HL-60 (cell line): Measurements from ENCODE around the gene LRMDA.

Source experiments
- DNase-seq, 2 experiments: peaks; one replicate each; pipeline ENCODE4 v3.0.0-alpha.2; 2010 to 2020; ENCODE audit warnings: low read depth in 1 of 2, low spot score in 1 of 2
- H3K27ac ChIP-seq: fragments of 250-450 bp; sonication (Bioruptor Pico); replicated peaks from 2 replicates; pipeline ENCODE4 v1.5.1; 2020; ENCODE audit warnings: mild to moderate bottlenecking, moderate library complexity
- H3K27me3 ChIP-seq: fragments of 250-450 bp; sonication (Bioruptor Pico); 2 replicates; pipeline ENCODE4 v1.5.1; 2021; ENCODE audit warnings: mild to moderate bottlenecking, moderate library complexity; ENCODE audit not compliant: insufficient read depth, poor library complexity, severe bottlenecking
- H3K4me3 ChIP-seq: replicated peaks from 2 replicates; pipeline ENCODE4 v1.5.1; 2011; ENCODE audit warnings: mild to moderate bottlenecking, control low read depth, low read length; ENCODE audit not compliant: insufficient read depth
- GABPA ChIP-seq: IDR thresholded peaks from 2 replicates; pipeline ENCODE4 v1.6.1; 2012; ENCODE audit warnings: low read depth
- POLR2AphosphoS5 ChIP-seq: IDR thresholded peaks from 2 replicates; pipeline ENCODE4 v1.6.1; 2012; ENCODE audit warnings: low read depth
- SPI1 ChIP-seq: IDR thresholded peaks from 2 replicates; pipeline ENCODE4 v1.6.1; 2012; ENCODE audit warnings: low read depth, mild to moderate bottlenecking, borderline replicate concordance
- TF ChIP-seq, protein P1 (sequence below): IDR thresholded peaks from one replicate; pipeline ENCODE4 v1.5.1; 2011; ENCODE audit warnings: low read length, control low read depth, inconsistent platforms; ENCODE audit not compliant: insufficient read depth
- TF ChIP-seq, protein P2 (sequence below): IDR thresholded peaks from 2 replicates; pipeline ENCODE4 v1.6.1; 2012; ENCODE audit warnings: low read depth; ENCODE audit not compliant: insufficient replicate concordance

LRMDA gene

GRCh38 chr10:76395251-76395650 is 963.8 kb downstream of the LRMDA start:
- Histone ChIP-seq H3K27me3 (no peaks in the 10 kb centered on the region), H3K27ac (no peak overlapping the region), H3K4me3 (no peak overlapping the region)
- TF ChIP-seq GABPA (no peak), POLR2AphosphoS5 (no peak), SPI1 (no peak)
- TF ChIP-seq, protein P1, sequence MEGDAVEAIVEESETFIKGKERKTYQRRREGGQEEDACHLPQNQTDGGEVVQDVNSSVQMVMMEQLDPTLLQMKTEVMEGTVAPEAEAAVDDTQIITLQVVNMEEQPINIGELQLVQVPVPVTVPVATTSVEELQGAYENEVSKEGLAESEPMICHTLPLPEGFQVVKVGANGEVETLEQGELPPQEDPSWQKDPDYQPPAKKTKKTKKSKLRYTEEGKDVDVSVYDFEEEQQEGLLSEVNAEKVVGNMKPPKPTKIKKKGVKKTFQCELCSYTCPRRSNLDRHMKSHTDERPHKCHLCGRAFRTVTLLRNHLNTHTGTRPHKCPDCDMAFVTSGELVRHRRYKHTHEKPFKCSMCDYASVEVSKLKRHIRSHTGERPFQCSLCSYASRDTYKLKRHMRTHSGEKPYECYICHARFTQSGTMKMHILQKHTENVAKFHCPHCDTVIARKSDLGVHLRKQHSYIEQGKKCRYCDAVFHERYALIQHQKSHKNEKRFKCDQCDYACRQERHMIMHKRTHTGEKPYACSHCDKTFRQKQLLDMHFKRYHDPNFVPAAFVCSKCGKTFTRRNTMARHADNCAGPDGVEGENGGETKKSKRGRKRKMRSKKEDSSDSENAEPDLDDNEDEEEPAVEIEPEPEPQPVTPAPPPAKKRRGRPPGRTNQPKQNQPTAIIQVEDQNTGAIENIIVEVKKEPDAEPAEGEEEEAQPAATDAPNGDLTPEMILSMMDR: no peak
- TF ChIP-seq, protein P2, sequence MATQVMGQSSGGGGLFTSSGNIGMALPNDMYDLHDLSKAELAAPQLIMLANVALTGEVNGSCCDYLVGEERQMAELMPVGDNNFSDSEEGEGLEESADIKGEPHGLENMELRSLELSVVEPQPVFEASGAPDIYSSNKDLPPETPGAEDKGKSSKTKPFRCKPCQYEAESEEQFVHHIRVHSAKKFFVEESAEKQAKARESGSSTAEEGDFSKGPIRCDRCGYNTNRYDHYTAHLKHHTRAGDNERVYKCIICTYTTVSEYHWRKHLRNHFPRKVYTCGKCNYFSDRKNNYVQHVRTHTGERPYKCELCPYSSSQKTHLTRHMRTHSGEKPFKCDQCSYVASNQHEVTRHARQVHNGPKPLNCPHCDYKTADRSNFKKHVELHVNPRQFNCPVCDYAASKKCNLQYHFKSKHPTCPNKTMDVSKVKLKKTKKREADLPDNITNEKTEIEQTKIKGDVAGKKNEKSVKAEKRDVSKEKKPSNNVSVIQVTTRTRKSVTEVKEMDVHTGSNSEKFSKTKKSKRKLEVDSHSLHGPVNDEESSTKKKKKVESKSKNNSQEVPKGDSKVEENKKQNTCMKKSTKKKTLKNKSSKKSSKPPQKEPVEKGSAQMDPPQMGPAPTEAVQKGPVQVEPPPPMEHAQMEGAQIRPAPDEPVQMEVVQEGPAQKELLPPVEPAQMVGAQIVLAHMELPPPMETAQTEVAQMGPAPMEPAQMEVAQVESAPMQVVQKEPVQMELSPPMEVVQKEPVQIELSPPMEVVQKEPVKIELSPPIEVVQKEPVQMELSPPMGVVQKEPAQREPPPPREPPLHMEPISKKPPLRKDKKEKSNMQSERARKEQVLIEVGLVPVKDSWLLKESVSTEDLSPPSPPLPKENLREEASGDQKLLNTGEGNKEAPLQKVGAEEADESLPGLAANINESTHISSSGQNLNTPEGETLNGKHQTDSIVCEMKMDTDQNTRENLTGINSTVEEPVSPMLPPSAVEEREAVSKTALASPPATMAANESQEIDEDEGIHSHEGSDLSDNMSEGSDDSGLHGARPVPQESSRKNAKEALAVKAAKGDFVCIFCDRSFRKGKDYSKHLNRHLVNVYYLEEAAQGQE: no peak
- no peak for DNase-seq

DNA sequence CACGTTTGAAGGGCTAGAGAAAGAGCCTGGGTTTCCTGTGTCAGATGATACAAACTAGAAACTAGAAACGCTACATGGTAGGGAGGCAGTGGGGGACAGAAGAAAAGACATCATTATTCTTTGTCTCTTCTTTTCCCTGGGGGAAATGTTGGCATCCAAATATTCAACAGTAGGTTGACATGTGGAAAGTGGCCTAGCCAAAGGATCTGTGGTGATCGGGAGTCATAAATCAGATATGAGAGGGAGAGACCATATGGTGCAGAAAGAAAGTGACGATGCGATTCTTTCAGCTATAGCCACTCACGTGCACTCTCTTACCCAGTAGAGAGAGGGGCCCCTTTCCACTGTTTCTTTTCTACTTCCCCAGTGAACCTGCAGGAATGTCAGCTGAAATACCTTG is 964.7 kb downstream of the LRMDA start:
- TF ChIP-seq GABPA (no peak), POLR2AphosphoS5 (no peak), SPI1 (no peak)
- TF ChIP-seq, protein P2: no peak
- TF ChIP-seq, protein P1: no peak
- no peak for DNase-seq
- Histone ChIP-seq H3K27ac (no peak overlapping the region), H3K4me3 (no peak overlapping the region), H3K27me3 (no peaks in the 10 kb centered on the region)

- DNase-seq: no peak
- H3K27me3 ChIP-seq: no peaks in the 10 kb centered on the region
- TF ChIP-seq SPI1: no peak
- TF ChIP-seq GABPA: no peak
- no peak for TF ChIP-seq POLR2AphosphoS5
- TF ChIP-seq, protein P2: no peak
- TF ChIP-seq, protein P1: no peak
- no peak overlapping the region for H3K27ac ChIP-seq
- H3K4me3 ChIP-seq: no peak overlapping the region
These were observed 966.0 kb downstream of the LRMDA start for GRCh38 chr10:76397181-76398042.
